HCT116 (cell line): Measurements from ENCODE around the gene E2F1. TPM values are rescaled to one million over a fixed set of nuclear protein-coding genes. Genes with fewer than 3 reads are reported as not detected.

ENCODE experiments used
- ATAC-seq: fragments of 200-7000 bp; cut with Tn5 transposase; 2 replicates; pipeline ENCODE4 v1.9.1; 2020; ENCODE audit warnings: mild to moderate bottlenecking, moderate library complexity
- BruUV-seq: library from RNA; stranded (reverse); fragments of 400-500 nt; replicated peaks from 2 replicates; lab custom pipeline; 2021; lab: Mats Ljungman, UMichigan
- CTCF ChIA-PET: fragments of 300-600 bp; sonication (Branson Sonifier 250); formaldehyde crosslinking; loops from one replicate; lab custom pipeline; 2021; ENCODE audit warnings: antibody characterized with exemption; lab: Charles Lee
- POLR2A ChIA-PET: fragments of 300-600, 350-600 bp; sonication (Branson Sonifier 250); formaldehyde crosslinking; loops from one replicate; lab custom pipeline; 2021; ENCODE audit warnings: antibody characterized with exemption; lab: Charles Lee
- RAD21 ChIA-PET, 2 experiments: fragments of 300-600 bp; sonication (Branson Sonifier 250); formaldehyde crosslinking; loops; one replicate each; lab custom pipeline; 2023; ENCODE audit warnings: low total read pairs in 2 of 2; ENCODE audit not compliant: uncharacterized antibody in 2 of 2, unreplicated experiment in 2 of 2, low non-redundant PET in 1 of 2; lab: Charles Lee
- DNase-seq: peaks from one replicate; pipeline ENCODE4 v3.0.0-alpha.2; 2010; ENCODE audit warnings: low read depth, low spot score
- H2AFZ ChIP-seq: fragments of 200-600 bp; shearing (Covaris generic), sonication (generic); 2 replicates; pipeline ENCODE4 v1.6.1; 2017; ENCODE audit warnings: low read depth, mixed run types, mixed read lengths, antibody characterized with exemption, low read length; ENCODE audit not compliant: poor library complexity, severe bottlenecking
- H3K27ac ChIP-seq: 2 replicates; pipeline ENCODE4 v1.5.1; 2012; ENCODE audit warnings: low read depth, low read length
- H3K27me3 ChIP-seq: fragments of 200-600 bp; sonication (generic); 2 replicates; pipeline ENCODE4 v1.6.1; 2016; ENCODE audit warnings: mixed run types, low read length, mixed read lengths; ENCODE audit not compliant: insufficient read depth
- H3K36me3 ChIP-seq, 2 experiments: fragments of 200-500 bp in 1 of 2; fragments of 200-600 bp in 1 of 2; sonication (Bioruptor generic) in 1 of 2; sonication (generic) in 1 of 2; 2 replicates each; pipeline versions ENCODE4 v1.5.1 to v1.6.1; 2014 to 2016; ENCODE audit warnings: low read length in 2 of 2, inconsistent platforms in 1 of 2, mixed read lengths in 1 of 2, mixed run types in 1 of 2; ENCODE audit not compliant: insufficient read depth in 2 of 2, control insufficient read depth in 1 of 2
- H3K4me1 ChIP-seq, 2 experiments: fragments of 200-600 bp in 1 of 2; sonication (generic) in 1 of 2; 2 replicates each; pipeline versions ENCODE4 v1.5.1 to v1.6.1; 2012 to 2017; ENCODE audit warnings: low read length in 2 of 2, inconsistent platforms in 1 of 2, mild to moderate bottlenecking in 1 of 2, mixed read lengths in 1 of 2, mixed run types in 1 of 2, moderate library complexity in 1 of 2; ENCODE audit not compliant: insufficient read depth in 2 of 2, control insufficient read depth in 1 of 2
- H3K4me2 ChIP-seq: fragments of 200-600 bp; sonication (generic); 2 replicates; pipeline ENCODE4 v1.6.1; 2017; ENCODE audit warnings: mixed run types, low read length, mixed read lengths
- H3K4me3 ChIP-seq, 2 experiments: fragments of 200-600 bp in 1 of 2; sonication (generic) in 1 of 2; replicated peaks in 1 of 2; 2 replicates each; pipeline ENCODE4 v1.5.1; 2011 to 2016; ENCODE audit warnings: low read length in 2 of 2, control low read depth in 1 of 2, low read depth in 1 of 2, mild to moderate bottlenecking in 1 of 2, mixed read lengths in 1 of 2, mixed run types in 1 of 2
- H3K79me2 ChIP-seq: fragments of 200-600 bp; sonication (generic); 2 replicates; pipeline ENCODE4 v1.6.1; 2017; ENCODE audit warnings: mild to moderate bottlenecking, mixed run types, low read length, moderate library complexity, mixed read lengths; ENCODE audit not compliant: insufficient read depth
- H3K9ac ChIP-seq: fragments of 200-600 bp; sonication (generic); 2 replicates; pipeline ENCODE4 v1.6.1; 2016; ENCODE audit warnings: low read length, mixed read lengths
- H3K9me2 ChIP-seq: fragments of 200-600 bp; sonication (generic), shearing (Covaris generic); 2 replicates; pipeline ENCODE4 v1.6.1; 2017; ENCODE audit warnings: mixed run types, mild to moderate bottlenecking, moderate library complexity; ENCODE audit not compliant: insufficient read depth
- H3K9me3 ChIP-seq, 2 experiments: fragments of 200-500 bp in 1 of 2; fragments of 200-600 bp in 1 of 2; sonication (Bioruptor generic) in 1 of 2; sonication (generic) in 1 of 2; 2 replicates each; pipeline ENCODE4 v1.6.1; 2014 to 2017; ENCODE audit warnings: low read length in 2 of 2, mixed read lengths in 2 of 2, inconsistent platforms in 1 of 2, low read depth in 1 of 2, mild to moderate bottlenecking in 1 of 2, mixed run types in 1 of 2, moderate library complexity in 1 of 2; ENCODE audit not compliant: control insufficient read depth in 1 of 2, insufficient read depth in 1 of 2
- H4K20me1 ChIP-seq: fragments of 200-600 bp; sonication (generic), shearing (Covaris generic); 2 replicates; pipeline ENCODE4 v1.6.1; 2017; ENCODE audit warnings: mixed run types, mild to moderate bottlenecking, moderate library complexity; ENCODE audit not compliant: insufficient read depth
- CBX3 ChIP-seq: IDR thresholded peaks from 2 replicates; pipeline ENCODE4 v1.6.1; 2012; ENCODE audit warnings: low read depth
- JUND ChIP-seq: IDR thresholded peaks from 2 replicates; pipeline ENCODE4 v1.6.1; 2012
- POLR2A ChIP-seq: IDR thresholded peaks from 2 replicates; pipeline ENCODE4 v1.7.0; 2011; ENCODE audit warnings: borderline replicate concordance; ENCODE audit not compliant: insufficient read depth, insufficient read length; ENCODE audit errors: extremely low read depth
- POLR2AphosphoS5 ChIP-seq: IDR thresholded peaks from 2 replicates; pipeline ENCODE4 v1.6.1; 2011; ENCODE audit warnings: mild to moderate bottlenecking, low read depth, low read length, moderate library complexity
- SIN3A ChIP-seq: IDR thresholded peaks from 2 replicates; pipeline ENCODE4 v1.6.1; 2012; ENCODE audit warnings: low read depth
- TCF7L2 ChIP-seq: IDR thresholded peaks from 2 replicates; pipeline ENCODE4 v1.7.0; 2011; ENCODE audit warnings: borderline replicate concordance, inconsistent platforms; ENCODE audit not compliant: insufficient read depth, insufficient read length; ENCODE audit errors: extremely low read depth
- ZNF274 ChIP-seq: fragments of 200-500 bp; sonication (Bioruptor generic); IDR thresholded peaks from 2 replicates; pipeline ENCODE4 v1.6.1; 2014; ENCODE audit warnings: mild to moderate bottlenecking, low read depth, low read length, inconsistent platforms
- intact Hi-C: fragments of 100-400 bp; cut with micrococcal nuclease; formaldehyde crosslinking; loops from 2 replicates; pipeline ENCODE4 v1.10.0; 2022
- total RNA-seq: library from RNA; stranded (reverse); gene quantifications from one replicate; pipeline ENCODE4 v1.2.1, GENCODE V29; 2021; ENCODE audit not compliant: unreplicated experiment
- TF ChIP-seq, protein P1 (sequence below): IDR thresholded peaks from 2 replicates; pipeline ENCODE4 v1.6.1; 2011; ENCODE audit warnings: mild to moderate bottlenecking, low read length, moderate library complexity; ENCODE audit not compliant: insufficient replicate concordance; ENCODE audit errors: extremely low read depth

Gene E2F1
- total RNA-seq, 1 experiment from 2014 or later = 30.9 TPM

DNA sequence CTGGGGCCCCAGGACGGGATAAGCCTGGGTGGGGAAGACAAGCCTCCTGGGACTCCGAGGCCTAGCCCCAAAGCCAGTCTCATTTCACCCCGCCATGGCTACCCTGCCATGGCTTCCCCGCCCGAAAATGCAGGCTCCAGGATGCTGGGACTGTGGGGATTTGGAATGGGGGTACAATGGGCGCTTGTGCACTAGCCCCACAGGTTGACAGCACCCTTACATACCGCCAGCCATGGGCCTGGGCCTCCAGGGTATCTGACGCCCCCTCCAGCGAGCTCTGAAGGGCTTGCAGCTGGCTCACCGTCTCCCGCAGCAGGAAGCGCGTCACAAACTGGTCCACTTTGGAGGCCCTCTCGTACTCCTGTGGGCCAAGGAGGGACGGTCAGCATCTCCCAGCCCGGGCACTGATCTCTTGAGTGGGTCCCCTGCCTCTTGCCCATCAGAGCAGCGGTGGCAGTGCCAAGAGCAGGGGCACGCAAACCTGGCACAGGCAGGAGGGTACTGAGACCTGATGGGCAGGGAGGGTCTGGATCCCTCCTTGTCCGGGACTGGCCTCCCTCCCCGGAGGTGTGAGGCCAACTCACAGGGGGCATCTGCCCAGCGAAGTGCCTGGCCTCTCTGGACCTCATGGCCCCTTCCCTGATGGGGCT lies 26.0 kb downstream of the E2F1 start:
- H4K20me1 ChIP-seq = no peaks in the 10 kb centered on the region
- H3K4me1 ChIP-seq = peaks cover 9 to 22% of the 10 kb centered on the region in 2 experiments
- CTCF ChIA-PET = no interaction called here
- H3K9ac ChIP-seq = no peak overlapping the region
- intact Hi-C loops = no loop called here
- H3K36me3 ChIP-seq = peaks cover 0 to 3% of the 10 kb centered on the region in 2 experiments; a peak in 1 of 4 replicates
- no peaks in the 10 kb centered on the region for H3K9me3 ChIP-seq
- no peak overlapping the region for H3K27ac ChIP-seq
- no peak for TF ChIP-seq POLR2A
- TF ChIP-seq, protein P1, sequence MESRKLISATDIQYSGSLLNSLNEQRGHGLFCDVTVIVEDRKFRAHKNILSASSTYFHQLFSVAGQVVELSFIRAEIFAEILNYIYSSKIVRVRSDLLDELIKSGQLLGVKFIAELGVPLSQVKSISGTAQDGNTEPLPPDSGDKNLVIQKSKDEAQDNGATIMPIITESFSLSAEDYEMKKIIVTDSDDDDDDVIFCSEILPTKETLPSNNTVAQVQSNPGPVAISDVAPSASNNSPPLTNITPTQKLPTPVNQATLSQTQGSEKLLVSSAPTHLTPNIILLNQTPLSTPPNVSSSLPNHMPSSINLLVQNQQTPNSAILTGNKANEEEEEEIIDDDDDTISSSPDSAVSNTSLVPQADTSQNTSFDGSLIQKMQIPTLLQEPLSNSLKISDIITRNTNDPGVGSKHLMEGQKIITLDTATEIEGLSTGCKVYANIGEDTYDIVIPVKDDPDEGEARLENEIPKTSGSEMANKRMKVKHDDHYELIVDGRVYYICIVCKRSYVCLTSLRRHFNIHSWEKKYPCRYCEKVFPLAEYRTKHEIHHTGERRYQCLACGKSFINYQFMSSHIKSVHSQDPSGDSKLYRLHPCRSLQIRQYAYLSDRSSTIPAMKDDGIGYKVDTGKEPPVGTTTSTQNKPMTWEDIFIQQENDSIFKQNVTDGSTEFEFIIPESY = no peak
- no peak for TF ChIP-seq TCF7L2
- no peak for TF ChIP-seq ZNF274
- no peak for TF ChIP-seq SIN3A
- TF ChIP-seq POLR2AphosphoS5 = no peak
- TF ChIP-seq JUND = no peak
- TF ChIP-seq CBX3 = no peak
- TF ChIP-seq, all 23 proteins: peak for 0
- Histone ChIP-seq H3K27me3 (no peaks in the 10 kb centered on the region), H3K4me3 (no peak overlapping the region), H3K9me2 (no peaks in the 10 kb centered on the region), H3K4me2 (no peak overlapping the region), H3K79me2 (peaks cover 6% of the 10 kb centered on the region; the same call in 1 of the 2 replicates), H2AFZ (no peak overlapping the region)
- ATAC-seq (no peak), DNase-seq (no peak)
- POLR2A ChIA-PET = no interaction called here
- RAD21 ChIA-PET = no interaction called here
- no TSS peak for BruUV-seq
